Upper lobe of right lung (tissue), 1 donor: ENCODE measurements around the gene XKR3. TPM values are rescaled to one million over a fixed set of nuclear protein-coding genes. Genes with fewer than 3 reads are reported as not detected.

Experiments
- ATAC-seq: fragments of 200-7000 bp; cut with Tn5 transposase; one replicate; pipeline ENCODE4 v1.9.1; 2020; ENCODE audit warnings: mild to moderate bottlenecking, moderate library complexity
- DNase-seq: peaks from one replicate; pipeline ENCODE4 v3.0.0-alpha.2; 2020
- H3K27ac ChIP-seq: fragments of 200-600 bp; one replicate; pipeline ENCODE4 v1.8.0; 2022
- H3K27me3 ChIP-seq: fragments of 200-600 bp; one replicate; pipeline ENCODE4 v1.8.0; 2022; ENCODE audit warnings: mild to moderate bottlenecking
- H3K36me3 ChIP-seq: fragments of 200-600 bp; one replicate; pipeline ENCODE4 v1.8.0; 2022
- H3K4me1 ChIP-seq: fragments of 200-600 bp; one replicate; pipeline ENCODE4 v1.8.0; 2022
- H3K4me3 ChIP-seq: fragments of 200-600 bp; one replicate; pipeline ENCODE4 v1.8.0; 2022; ENCODE audit warnings: mild to moderate bottlenecking
- H3K9me3 ChIP-seq: fragments of 200-600 bp; one replicate; pipeline ENCODE4 v1.8.0; 2022
- intact Hi-C: fragments of 100-400 bp; cut with DNase I; formaldehyde crosslinking; loops from one replicate; pipeline ENCODE4 v1.11.0; 2022
- total RNA-seq: library from RNA; stranded (reverse); fragmentation: NEBNext Ultra II Directional; extraction: Animal tissue kit (Norgen Biotek cat#: 25700); gene quantifications from one replicate; pipeline ENCODE4 v1.2.1, GENCODE V29; 2021
- TF ChIP-seq, protein P1 (sequence below): fragments of 200-600 bp; IDR thresholded peaks from one replicate; pipeline ENCODE4 v1.8.0; 2022; ENCODE audit warnings: antibody characterized with exemption
- donor health status: DM: no; HTN: yes; CAD: no; lungs with severe emphysema.

Gene XKR3
- total RNA-seq, 1 donor from 2014 or later = not detected

DNA sequence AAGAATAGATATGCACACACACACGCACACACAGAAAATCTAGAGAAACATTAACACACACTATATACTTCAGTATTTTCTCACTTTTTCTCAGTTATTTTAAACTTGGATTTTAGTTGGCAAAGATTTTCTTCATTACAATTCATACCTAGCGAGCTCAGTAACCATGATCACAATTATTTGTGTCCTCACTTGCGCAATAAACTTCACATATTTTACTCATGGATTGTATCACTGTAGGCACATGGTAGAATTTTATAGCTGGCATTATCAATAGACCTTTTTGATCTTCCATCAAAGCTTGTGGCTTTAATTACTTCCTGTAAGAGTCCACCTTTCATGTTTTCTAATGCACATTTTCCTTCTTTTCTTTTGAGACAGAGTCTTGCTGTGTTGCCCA lies 4.8 kb upstream of the XKR3 start:
- intact Hi-C loops = no loop called here
- Histone ChIP-seq H3K36me3 (no peaks in the 10 kb centered on the region), H3K27me3 (no peaks in the 10 kb centered on the region), H3K4me1 (no peaks in the 10 kb centered on the region), H3K9me3 (no peaks in the 10 kb centered on the region), H3K4me3 (no peak overlapping the region), H3K27ac (no peak overlapping the region)
- TF ChIP-seq, protein P1, sequence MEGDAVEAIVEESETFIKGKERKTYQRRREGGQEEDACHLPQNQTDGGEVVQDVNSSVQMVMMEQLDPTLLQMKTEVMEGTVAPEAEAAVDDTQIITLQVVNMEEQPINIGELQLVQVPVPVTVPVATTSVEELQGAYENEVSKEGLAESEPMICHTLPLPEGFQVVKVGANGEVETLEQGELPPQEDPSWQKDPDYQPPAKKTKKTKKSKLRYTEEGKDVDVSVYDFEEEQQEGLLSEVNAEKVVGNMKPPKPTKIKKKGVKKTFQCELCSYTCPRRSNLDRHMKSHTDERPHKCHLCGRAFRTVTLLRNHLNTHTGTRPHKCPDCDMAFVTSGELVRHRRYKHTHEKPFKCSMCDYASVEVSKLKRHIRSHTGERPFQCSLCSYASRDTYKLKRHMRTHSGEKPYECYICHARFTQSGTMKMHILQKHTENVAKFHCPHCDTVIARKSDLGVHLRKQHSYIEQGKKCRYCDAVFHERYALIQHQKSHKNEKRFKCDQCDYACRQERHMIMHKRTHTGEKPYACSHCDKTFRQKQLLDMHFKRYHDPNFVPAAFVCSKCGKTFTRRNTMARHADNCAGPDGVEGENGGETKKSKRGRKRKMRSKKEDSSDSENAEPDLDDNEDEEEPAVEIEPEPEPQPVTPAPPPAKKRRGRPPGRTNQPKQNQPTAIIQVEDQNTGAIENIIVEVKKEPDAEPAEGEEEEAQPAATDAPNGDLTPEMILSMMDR = no peak
- DNase-seq (no peak), ATAC-seq (no peak)

GRCh38 chr22:16828876-16829275 lies 3.7 kb upstream of the XKR3 start:
- intact Hi-C loops = no loop called here
- TF ChIP-seq, protein P1 = no peak
- Histone ChIP-seq H3K36me3 (no peaks in the 10 kb centered on the region), H3K4me1 (peaks cover 5% of the 10 kb centered on the region), H3K4me3 (no peak overlapping the region), H3K27me3 (no peaks in the 10 kb centered on the region), H3K9me3 (no peaks in the 10 kb centered on the region), H3K27ac (no peak overlapping the region)
- no peak for DNase-seq
- no peak for ATAC-seq

- no peak for ATAC-seq
- DNase-seq = no peak
- H3K4me1 ChIP-seq = peaks cover 5% of the 10 kb centered on the region
- H3K4me3 ChIP-seq = no peak overlapping the region
- intact Hi-C loops = no loop called here
- TF ChIP-seq, protein P1 = no peak
- no peaks in the 10 kb centered on the region for H3K27me3 ChIP-seq
- no peak overlapping the region for H3K27ac ChIP-seq
- no peaks in the 10 kb centered on the region for H3K9me3 ChIP-seq
- no peaks in the 10 kb centered on the region for H3K36me3 ChIP-seq
These were observed 2.3 kb upstream of the XKR3 start for GRCh38 chr22:16827506-16827905.

DNA sequence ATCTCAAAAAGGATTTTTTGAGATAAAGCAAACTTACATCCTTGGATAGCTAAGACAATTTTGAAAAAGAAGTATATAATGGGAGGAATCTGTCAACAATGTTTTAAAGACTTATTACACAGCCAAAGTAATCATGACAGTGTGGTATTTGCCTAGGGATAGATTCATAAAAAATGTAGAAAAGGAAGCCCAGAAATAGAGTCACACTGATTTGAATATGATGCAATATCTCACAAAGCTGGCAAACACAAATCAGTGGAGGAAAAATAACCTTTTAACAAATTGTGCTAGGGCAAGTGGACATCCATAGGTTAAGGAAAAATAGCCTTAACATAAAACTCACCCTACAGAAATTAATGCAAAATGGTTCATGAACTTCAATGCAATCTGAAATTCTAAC lies 6.0 kb downstream of the XKR3 start:
- Histone ChIP-seq H3K9me3 (peaks cover 5% of the 10 kb centered on the region), H3K4me3 (no peak overlapping the region), H3K27ac (no peak overlapping the region), H3K4me1 (no peaks in the 10 kb centered on the region), H3K36me3 (no peaks in the 10 kb centered on the region), H3K27me3 (no peaks in the 10 kb centered on the region)
- TF ChIP-seq, protein P1 = no peak
- DNase-seq (no peak), ATAC-seq (no peak)
- intact Hi-C loops = no loop called here

- Histone ChIP-seq H3K9me3 (peaks cover 5% of the 10 kb centered on the region), H3K4me3 (no peak overlapping the region), H3K27ac (no peak overlapping the region), H3K4me1 (no peaks in the 10 kb centered on the region), H3K27me3 (no peaks in the 10 kb centered on the region), H3K36me3 (no peaks in the 10 kb centered on the region)
- TF ChIP-seq, protein P1 = no peak
- DNase-seq = no peak
- intact Hi-C loops = no loop called here
- ATAC-seq = no peak
These were observed 6.7 kb downstream of the XKR3 start for GRCh38 chr22:16818538-16818937.

DNA sequence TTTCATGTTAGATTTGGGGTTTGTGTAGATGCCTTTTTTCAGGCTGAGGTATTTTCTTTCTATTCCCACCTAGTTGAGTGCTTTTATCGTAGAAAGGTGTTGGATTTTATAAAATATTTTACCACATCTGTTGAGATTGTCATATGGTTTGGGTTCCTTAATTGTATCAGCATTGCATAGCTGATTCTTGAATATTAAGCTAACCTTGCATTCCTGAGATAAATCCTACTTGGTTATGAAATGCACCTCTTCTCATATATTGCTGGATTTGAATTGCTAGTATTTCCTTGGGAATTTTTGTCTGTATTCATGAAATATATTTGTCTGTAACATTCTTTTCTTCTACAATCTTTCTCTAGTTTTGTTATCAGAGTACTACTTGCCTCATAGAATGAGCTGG lies 10.1 kb downstream of the XKR3 start:
- Histone ChIP-seq H3K27ac (no peak overlapping the region), H3K9me3 (peaks cover 5% of the 10 kb centered on the region), H3K27me3 (no peaks in the 10 kb centered on the region), H3K4me1 (no peaks in the 10 kb centered on the region), H3K4me3 (no peak overlapping the region), H3K36me3 (no peaks in the 10 kb centered on the region)
- TF ChIP-seq, protein P1 = no peak
- no peak for DNase-seq
- intact Hi-C loops = no loop called here
- no peak for ATAC-seq
